HG03520 (cell line): ENCODE data around the gene MCRIP2.

ENCODE experiments used
- ATAC-seq: cut with Tn5 transposase; IDR thresholded peaks from one replicate; pipeline ENCODE4 v1.9.1; 2021; ENCODE audit warnings: mild to moderate bottlenecking, moderate library complexity; ENCODE audit not compliant: unreplicated experiment

MCRIP2 gene

DNA sequence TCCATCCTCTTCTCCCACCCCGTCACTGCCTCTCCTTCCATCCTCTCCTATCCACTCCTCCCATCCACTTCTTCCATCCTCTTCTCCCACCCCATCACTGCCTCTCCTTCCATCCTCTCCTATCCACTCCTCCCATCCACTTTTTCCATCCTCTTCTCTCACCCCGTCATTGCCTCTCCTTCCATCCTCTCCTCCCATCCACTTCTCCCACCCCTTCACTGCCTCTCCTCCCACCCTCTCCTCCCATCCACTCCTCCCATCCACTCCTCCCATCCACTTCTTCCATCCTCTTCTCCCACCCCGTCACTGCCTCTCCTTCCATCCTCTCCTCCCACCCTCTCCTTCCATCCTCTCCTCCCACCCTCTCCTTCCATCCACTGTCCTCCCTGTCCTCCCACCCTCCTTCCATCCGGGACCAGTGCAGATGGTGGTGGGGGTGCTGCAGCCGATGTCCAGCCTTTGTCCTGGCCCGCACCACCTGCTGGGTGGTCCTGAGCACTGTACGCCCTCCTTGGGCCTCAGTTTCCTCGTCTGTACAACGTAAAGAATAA is 9.7 kb upstream of the MCRIP2 start:
- no peak for ATAC-seq

DNA sequence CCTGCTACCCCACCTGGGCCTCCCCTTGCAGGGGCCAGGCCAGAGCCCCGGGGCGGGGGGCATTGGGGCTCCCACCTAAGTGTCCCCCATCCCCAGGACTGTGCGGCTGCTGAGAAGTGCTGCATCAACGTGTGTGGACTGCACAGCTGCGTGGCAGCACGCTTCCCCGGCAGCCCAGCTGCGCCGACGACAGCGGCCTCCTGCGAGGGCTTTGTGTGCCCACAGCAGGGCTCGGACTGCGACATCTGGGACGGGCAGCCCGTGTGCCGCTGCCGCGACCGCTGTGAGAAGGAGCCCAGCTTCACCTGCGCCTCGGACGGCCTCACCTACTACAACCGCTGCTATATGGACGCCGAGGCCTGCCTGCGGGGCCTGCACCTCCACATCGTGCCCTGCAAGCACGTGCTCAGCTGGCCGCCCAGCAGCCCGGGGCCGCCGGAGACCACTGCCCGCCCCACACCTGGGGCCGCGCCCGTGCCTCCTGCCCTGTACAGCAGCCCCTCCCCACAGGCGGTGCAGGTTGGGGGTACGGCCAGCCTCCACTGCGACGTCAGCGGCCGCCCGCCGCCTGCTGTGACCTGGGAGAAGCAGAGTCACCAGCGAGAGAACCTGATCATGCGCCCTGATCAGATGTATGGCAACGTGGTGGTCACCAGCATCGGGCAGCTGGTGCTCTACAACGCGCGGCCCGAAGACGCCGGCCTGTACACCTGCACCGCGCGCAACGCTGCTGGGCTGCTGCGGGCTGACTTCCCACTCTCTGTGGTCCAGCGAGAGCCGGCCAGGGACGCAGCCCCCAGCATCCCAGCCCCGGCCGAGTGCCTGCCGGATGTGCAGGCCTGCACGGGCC is 8.9 kb upstream of the MCRIP2 start:
- no peak for ATAC-seq

DNA sequence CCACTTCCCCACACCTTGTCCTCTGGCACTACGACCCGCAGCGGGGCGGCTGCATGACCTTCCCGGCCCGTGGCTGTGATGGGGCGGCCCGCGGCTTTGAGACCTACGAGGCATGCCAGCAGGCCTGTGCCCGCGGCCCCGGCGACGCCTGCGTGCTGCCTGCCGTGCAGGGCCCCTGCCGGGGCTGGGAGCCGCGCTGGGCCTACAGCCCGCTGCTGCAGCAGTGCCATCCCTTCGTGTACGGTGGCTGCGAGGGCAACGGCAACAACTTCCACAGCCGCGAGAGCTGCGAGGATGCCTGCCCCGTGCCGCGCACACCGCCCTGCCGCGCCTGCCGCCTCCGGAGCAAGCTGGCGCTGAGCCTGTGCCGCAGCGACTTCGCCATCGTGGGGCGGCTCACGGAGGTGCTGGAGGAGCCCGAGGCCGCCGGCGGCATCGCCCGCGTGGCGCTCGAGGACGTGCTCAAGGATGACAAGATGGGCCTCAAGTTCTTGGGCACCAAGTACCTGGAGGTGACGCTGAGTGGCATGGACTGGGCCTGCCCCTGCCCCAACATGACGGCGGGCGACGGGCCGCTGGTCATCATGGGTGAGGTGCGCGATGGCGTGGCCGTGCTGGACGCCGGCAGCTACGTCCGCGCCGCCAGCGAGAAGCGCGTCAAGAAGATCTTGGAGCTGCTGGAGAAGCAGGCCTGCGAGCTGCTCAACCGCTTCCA is 8.1 kb upstream of the MCRIP2 start:
- ATAC-seq, result no peak

DNA sequence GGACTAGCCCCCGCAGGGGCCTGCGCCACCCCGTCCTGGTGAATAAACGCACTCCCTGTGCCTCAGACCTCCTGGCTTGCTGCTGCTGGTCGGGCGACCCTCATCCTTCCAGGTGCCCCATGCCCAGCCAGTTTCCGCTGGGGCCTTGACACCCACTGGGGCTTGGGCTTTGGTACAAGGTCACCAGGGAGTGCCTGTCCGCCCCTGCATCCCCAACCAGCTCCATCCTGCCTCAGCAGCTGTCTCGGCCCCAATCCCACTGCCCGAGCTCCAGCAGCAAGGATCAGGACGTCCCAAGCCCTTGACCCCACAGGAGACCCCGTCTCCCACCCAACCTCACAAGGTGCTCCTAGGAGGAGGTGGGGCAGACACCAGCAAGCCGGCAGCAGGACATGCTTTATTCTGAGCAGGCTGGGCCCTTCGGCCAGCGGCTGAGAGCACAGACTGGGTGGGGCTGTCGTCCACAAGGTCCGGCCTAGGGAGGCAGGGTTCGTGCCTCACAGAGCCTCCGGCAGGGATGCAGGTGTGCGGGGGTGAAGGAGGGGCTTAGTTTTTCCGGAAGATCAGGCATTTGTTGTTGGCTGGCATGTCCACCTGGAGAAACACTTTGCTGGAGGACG is 7.5 kb upstream of the MCRIP2 start:
- ATAC-seq, result no peak

DNA sequence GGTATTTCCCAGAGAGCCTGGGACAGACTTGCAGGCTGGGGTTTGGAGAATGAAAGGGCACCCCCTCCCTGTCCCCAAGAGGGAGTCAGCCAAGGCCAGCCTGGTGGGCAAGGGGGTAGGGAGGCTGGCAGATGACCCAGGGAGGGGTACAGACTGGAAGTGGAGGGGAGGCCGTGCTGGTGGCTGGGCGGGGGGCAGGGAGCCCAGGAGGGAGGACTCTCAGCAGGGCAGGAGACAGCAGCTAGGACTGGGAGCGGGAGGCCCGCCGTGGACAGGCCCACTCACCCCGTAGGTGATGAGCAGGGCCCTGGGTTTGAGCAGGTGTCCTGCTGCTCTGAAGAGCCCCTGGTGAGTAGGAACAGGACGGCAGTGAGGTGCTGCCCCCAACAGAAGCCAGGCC is 6.6 kb upstream of the MCRIP2 start:
- ATAC-seq, result no peak

DNA sequence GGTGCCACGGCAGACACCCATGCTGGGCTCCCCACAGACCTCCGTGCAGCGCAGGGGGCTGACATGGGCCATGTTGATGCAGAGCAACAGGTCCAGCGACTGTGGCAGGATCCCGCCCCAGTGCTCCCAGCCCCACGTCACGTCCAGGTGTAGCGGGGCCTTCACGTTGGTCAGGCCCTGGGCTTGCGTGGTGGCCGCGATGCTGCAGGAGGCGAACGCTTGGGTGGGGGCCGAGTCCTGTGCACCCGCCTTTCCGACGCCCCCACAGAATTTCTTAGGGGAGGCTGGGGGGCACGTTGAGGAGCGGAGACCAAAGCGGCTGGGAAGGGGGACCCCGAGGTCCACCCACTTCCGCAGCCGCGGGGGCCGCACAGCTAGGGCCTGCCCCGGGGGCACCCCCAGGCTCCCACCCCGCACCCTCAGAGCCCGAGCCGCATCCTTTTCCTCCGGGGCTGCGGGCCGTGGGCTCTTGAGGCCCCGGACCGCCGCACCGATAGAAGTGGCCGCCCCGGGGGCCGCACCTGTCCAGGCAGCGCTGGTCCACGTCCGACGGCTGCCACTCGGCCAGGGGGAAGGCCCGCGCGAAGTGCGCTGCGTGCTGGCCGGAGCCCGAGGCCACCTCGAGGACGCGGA is 5.9 kb upstream of the MCRIP2 start:
- no peak for ATAC-seq

DNA sequence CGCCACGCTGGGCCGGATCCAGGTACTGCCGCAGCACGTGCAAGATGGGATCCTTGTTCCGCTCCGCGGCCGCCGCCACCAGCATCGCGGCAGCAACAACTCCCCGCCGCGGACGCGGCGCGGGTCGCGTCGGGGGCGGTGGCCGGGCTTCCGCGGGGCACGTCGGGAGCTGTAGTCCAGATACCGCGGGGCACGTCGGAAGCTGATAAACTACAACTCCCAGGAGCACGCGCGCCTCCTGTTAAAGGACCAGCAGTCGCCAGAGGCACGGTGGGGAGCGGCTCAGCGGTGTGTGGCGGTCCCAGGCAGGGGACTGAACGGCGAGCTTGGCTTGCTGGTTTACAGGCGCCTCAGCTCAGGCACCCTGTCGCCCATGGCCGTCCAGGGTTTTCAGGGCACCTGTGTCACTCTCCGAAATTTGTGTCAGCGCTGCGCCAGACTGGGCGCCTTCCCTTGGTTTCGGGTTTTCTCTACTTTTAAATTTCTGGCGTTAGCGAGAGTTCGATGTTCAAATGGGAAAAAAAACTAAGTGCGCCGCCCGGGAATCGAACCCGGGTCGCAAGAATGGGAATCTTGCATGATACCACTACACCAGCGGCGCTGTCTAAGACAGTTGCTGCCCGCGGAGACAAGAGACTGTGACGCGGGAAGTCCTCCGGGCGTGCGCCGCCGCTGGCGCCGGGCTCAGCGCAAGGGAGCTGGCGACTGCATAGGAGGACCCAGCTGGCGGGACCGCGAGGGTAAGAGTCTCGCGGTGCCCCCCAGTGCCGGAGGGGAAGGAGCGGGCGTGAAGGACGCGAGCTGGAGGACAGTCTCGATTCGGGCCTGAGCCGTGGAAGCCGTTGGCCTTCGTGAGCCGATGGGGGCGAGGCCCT is 5.2 kb upstream of the MCRIP2 start, which contains the start of gene METTL26:
Gene METTL26, minus strand, starts transcription at position 100 of the 875 bp plus-strand sequence. Its CDS starts 15 bp downstream, at position 85.
- ATAC-seq, result peak; percentile 58

DNA sequence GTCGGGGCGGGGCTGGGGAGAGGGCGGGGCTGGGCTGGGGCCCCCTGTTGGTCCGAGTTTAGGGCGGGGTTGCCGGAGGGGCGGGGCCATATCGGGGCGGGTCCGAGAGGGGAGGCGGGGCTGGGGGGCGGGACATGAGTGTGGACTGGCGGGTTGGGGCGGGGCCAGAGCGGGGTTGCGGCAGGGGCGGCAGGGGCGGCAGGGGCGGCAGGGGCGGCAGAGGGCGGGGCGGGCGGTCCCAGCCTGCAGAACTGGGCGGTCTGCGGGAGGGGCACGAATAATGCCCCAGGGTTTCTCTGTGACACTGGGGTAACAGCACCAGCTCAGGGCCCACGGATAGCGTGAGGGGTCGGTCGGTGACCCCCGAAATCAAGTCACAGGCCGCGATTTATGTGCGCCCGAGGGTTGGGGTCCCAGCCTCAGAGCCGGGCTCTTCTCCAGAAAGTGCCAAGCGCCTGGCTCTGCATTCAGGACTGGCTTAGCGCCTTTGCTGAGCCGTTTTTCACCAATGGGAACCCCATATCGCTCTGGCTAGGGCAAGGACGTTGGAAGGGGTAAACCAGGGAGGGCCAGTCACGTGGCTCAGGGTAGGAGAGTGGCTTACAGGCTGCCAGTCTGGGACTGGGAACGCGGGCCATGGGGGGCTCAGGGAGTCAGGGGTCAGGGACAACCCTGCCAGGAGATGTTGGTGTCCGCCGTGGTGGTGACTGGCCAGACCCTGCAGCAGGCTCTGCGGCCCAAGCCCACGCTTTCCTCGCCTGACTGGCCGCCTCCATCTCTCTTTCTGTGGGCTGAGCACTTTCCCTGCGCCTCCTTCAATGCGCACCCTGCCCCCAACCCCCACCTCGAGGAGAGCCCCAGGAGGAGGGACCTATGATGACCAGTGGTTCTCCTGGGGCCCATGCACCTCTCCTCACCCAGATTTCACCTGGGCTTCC is 4.3 kb upstream of the MCRIP2 start:
- ATAC-seq, result no peak

DNA sequence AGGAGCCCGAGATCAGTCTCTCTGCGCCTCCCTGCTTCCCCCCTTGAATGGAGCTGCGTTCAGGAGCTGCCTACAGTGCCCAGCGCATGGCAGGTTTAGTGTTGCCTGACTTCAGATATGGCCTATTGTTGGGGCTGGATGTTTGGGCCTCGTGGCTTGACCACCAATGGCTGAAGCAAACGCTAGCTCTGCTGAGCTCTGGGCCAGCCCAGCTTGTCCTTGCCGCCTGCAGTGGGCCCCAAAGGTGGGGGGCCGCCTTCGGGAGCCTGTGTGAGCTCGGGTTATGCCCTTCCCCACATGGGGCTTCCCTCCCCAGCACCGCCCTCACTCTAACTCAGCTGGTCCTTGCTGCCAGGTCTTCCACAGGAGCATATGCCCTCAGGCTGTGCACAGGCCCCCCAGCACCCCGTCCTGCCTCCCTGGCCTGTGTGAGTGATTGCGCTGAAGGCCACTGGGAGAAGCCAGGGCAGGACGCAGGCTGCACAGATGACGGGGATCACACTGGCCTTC is 3.5 kb upstream of the MCRIP2 start:
- ATAC-seq, result no peak

DNA sequence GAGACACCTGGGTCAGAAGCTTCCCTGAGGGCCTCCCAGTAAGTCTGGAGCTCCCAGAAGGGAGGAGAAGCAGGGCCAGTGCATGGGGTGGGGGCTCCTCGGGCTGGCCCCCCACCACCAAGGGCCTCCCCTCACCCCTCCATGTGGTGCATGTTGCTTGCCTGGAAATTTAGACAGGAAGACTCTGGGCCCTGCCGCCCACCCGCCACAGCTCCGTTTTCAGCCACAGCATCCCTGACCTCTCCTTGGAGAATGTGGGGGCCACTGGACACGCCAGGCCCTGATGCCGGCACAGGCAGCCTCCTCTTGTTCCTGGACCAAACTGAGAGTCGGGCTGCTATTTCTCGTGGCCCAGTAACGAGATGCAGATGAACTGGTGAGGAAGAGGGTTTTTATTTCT is 2.8 kb upstream of the MCRIP2 start:
- no peak for ATAC-seq

DNA sequence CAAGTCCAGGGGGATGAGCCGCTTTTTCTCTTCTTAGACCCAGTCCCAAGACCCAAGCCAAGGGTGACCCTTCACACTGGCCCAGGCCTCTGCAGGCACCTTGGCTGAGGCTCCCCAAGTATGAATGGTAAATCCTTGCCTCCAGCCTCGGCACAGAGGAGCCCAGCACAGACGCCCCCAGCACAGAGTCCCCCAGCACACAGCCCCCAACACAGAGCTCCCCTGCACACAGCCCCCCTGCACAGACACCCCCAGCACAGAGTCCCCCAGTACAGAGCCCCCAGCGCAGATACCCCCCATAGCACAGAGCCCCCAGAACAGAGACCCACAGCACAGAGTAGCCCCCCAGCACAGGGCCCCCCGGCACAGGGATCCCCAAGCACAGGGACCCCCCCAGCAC is 1.0 kb upstream of the MCRIP2 start:
- no peak for ATAC-seq

DNA sequence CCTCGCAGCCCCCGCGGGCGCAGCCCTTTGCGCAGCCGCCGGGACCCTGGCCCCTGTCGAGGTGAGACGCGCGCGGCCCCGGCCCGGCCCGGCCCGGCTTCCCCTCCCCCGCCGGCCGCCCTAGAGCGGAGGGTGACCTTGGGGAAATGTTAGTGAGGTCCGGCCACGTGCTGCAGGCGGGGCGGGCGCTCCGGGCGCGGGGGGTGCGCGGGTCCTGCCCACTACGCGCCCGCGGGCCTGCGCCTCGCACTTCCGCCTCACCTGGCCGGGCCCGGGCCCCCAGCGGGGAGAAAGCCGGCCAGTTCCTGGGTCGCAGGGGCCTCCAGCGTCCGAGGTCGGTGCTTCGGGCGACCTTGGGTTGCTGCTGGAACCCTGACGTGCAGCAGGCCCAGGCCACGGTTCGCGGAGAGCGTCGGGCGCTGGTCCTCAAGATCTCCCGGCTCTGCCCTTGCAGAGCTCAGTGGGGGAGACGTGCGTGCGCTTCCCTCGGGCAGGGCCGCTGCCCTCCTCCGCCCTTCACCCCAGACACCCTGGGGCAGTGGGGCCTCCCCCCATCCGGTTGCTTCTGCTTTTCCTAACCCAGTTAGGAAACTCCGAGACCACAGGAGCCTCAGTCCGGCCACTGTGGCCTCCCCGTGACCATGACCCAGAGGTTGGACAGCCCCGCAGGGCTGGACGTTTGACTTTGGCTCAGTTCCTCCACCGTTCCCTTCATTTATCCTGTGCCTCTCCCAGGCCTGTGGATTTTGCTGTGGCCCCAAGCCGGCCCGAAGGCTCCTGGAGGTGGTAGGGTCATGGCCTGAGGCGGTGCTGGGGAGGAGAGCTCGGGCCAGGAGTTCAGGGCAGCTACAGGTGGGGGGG is 791 bp downstream of the MCRIP2 start:
- no peak for ATAC-seq

DNA sequence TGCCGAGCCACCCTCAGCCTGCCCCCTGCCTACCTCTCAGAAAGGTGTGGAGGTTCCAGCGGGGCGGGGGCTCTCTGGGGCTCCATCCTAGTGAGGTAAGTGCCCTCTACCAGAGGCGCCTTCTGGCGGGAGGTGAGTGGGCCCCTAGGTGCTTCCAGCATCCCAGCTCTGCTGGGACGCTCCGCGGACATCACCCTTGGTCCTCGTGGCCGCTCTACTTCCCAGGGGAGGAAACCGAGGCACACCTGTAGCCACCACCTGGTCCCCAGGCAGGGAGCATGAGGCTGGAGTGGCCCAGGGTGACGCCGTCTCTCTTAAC is 1.4 kb downstream of the MCRIP2 start:
- ATAC-seq, result no peak

DNA sequence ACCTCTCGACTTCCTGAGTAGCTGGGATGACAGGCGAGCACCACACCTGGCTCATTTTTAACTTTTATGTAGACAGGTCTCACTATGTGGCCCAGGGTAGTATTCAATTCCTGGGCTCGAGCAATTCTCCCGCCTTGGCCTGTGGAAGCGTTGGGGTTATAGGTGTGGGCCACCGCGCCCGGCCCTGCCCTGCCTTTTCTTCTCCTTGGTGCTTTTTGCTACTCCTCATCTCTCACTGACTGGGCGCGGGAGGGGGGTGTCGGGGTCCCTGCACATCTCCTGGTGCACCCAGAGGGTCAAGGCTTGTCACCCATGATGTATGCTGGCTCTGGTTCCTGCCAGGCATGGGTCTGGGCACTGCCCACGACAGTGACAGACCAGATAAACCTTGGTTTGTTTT is 2.9 kb downstream of the MCRIP2 start:
- ATAC-seq, result no peak

DNA sequence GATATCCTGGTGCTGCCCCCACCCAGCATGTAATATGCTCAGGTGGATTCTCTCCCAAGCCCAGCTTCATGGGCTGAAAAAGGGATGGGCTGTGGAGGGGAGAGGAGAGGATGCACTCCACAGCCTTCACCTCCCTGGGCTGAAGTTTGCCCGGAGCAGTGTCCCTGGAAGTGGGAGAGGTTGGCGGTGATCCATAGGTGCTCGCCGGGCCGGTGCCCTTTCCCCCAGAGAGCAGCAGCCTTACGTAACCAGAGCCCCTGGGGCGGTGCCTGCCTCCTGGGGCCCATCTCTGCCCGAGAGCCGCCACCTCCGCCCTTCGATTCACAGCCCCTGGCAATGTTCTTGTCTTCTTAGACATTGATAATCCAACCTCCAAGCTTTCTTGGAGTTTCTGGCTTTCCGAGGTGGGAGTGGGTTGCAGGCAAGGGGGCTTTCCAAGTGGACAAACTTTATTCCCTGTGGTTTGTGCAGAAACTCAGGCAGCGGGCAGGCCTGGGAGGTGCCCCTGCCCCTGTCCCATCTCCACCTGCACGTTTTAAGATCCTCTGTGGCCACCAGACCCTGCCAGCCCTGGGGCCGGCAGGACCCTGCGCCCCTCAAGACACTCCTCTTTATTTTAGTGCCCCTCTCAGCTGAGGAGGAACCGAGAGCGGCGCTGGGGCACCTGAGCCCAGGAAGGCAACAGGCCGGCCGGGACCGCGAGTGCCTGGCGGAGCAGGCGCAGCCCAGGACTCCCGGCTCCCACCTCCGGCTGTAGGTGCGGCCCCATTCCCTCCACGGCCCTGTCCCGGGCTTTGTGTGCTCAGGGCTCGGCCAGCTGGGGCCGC is 4.4 kb downstream of the MCRIP2 start:
- ATAC-seq, result no peak

DNA sequence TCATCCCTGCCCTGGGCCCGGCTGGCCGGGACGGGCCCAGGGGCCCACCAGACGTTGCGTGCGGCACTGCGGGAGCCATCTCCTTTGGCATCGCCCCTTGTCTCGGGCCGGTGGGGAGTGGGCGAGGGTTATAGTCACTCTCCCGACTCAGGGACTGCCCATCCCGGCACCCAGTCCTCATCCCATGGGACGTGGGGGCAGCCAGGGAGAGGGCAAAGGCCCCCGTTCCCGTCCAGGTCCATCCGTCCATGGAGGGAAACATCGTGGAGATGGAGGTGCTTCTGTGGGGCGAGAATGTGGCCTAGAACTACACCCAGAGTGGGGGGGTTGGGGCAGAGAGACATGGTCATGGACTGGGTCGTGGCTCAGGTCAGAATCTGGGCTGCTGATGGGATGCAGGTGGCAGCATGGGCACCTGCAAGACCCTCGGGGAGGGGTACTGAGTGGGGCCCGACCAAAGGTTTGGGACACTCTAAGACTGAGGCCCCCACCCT is 5.1 kb downstream of the MCRIP2 start:
- no peak for ATAC-seq
